HEK293 (cell line): ENCODE results near the gene DNM1L.

Experiments
- CTCF ChIA-PET: fragments of 350-600 bp; formaldehyde crosslinking; extraction: SDS; loops from one replicate; lab custom pipeline; 2021; ENCODE audit warnings: antibody characterized with exemption; lab: Yijun Ruan, JAX
- POLR2A ChIA-PET: fragments of 300-600 bp; formaldehyde crosslinking; extraction: SDS; loops from one replicate; lab custom pipeline; 2020; ENCODE audit warnings: antibody characterized with exemption, inconsistent platforms; lab: Yijun Ruan, JAX
- H3K27ac ChIP-seq: fragments of 200-500 bp; sonication (Bioruptor generic); 2 replicates; pipeline ENCODE4 v1.5.1; 2014; ENCODE audit warnings: low read depth, low read length, control low read depth, inconsistent platforms; ENCODE audit errors: extremely low read depth
- H3K36me3 ChIP-seq, 2 experiments: fragments of 200-500 bp in 1 of 2; sonication (Bioruptor generic) in 1 of 2; 1 replicate in 1 of 2; 2 replicates in 1 of 2; pipeline ENCODE4 v1.5.1; 2014 to 2017; ENCODE audit warnings: inconsistent platforms in 2 of 2, low read length in 2 of 2; ENCODE audit not compliant: control insufficient read depth in 2 of 2, insufficient read depth in 1 of 2
- H3K4me1 ChIP-seq: fragments of 200-500 bp; sonication (Bioruptor generic); 2 replicates; pipeline ENCODE4 v1.5.1; 2014; ENCODE audit warnings: mild to moderate bottlenecking, low read length, inconsistent platforms; ENCODE audit not compliant: control insufficient read depth, insufficient read depth
- H3K4me3 ChIP-seq: 2 replicates; pipeline ENCODE4 v1.5.1; 2011; ENCODE audit warnings: low read depth, mild to moderate bottlenecking, control low read depth, low read length, moderate library complexity
- H3K9me3 ChIP-seq: fragments of 200-500 bp; sonication (Bioruptor generic); 2 replicates; pipeline ENCODE4 v1.5.1; 2014; ENCODE audit warnings: low read depth, low read length, inconsistent platforms; ENCODE audit not compliant: control insufficient read depth, insufficient read depth
- BCL11A ChIP-seq: fragments of 450-650 bp; formaldehyde crosslinking; IDR thresholded peaks from 2 replicates; pipeline ENCODE4 v1.5.1; 2016; ENCODE audit warnings: low read depth, missing biosample characterization, missing genetic modification characterization
- KLF8 ChIP-seq: fragments of 450-650 bp; formaldehyde crosslinking; IDR thresholded peaks from 2 replicates; pipeline ENCODE4 v1.5.1; 2016; ENCODE audit warnings: missing biosample characterization, missing genetic modification characterization
- MYNN ChIP-seq: fragments of 450-650 bp; formaldehyde crosslinking; IDR thresholded peaks from 2 replicates; pipeline ENCODE4 v1.5.1; 2016; ENCODE audit warnings: missing biosample characterization, missing genetic modification characterization, borderline replicate concordance
- SALL2 ChIP-seq: fragments of 450-650 bp; formaldehyde crosslinking; IDR thresholded peaks from 2 replicates; pipeline ENCODE4 v1.5.0; 2017; ENCODE audit warnings: missing biosample characterization, mild to moderate bottlenecking, missing genetic modification characterization, borderline replicate concordance
- SP3 ChIP-seq: fragments of 450-650 bp; formaldehyde crosslinking; IDR thresholded peaks from 2 replicates; pipeline ENCODE4 v1.5.1; 2016; ENCODE audit warnings: missing biosample characterization, missing genetic modification characterization
- ZBTB44 ChIP-seq: fragments of 450-650 bp; IDR thresholded peaks from 2 replicates; pipeline ENCODE4 v1.5.1; 2018; ENCODE audit warnings: missing biosample characterization, mild to moderate bottlenecking, missing genetic modification characterization
- ZNF280D ChIP-seq: fragments of 450-650 bp; formaldehyde crosslinking; IDR thresholded peaks from 2 replicates; pipeline ENCODE4 v1.5.1; 2016; ENCODE audit warnings: missing biosample characterization, missing genetic modification characterization
- ZNF311 ChIP-seq: fragments of 450-650 bp; formaldehyde crosslinking; IDR thresholded peaks from 2 replicates; pipeline ENCODE4 v1.5.1; 2017; ENCODE audit warnings: missing biosample characterization, missing genetic modification characterization, borderline replicate concordance
- ZNF350 ChIP-seq: fragments of 450-650 bp; formaldehyde crosslinking; IDR thresholded peaks from 2 replicates; pipeline ENCODE4 v1.5.0; 2017; ENCODE audit warnings: missing biosample characterization, mild to moderate bottlenecking, missing genetic modification characterization
- ZNF366 ChIP-seq: fragments of 450-650 bp; formaldehyde crosslinking; conservative IDR thresholded peaks from 2 replicates; pipeline ENCODE4 v1.5.1; 2016; ENCODE audit warnings: missing biosample characterization, missing genetic modification characterization
- ZNF423 ChIP-seq: fragments of 450-650 bp; formaldehyde crosslinking; IDR thresholded peaks from 2 replicates; pipeline ENCODE4 v1.5.1; 2016; ENCODE audit warnings: missing biosample characterization, missing genetic modification characterization
- ZNF48 ChIP-seq: fragments of 450-650 bp; formaldehyde crosslinking; IDR thresholded peaks from 2 replicates; pipeline ENCODE4 v1.5.1; 2016; ENCODE audit warnings: missing biosample characterization, missing genetic modification characterization
- ZNF514 ChIP-seq: fragments of 450-650 bp; formaldehyde crosslinking; IDR thresholded peaks from 2 replicates; pipeline ENCODE4 v1.5.1; 2016; ENCODE audit warnings: missing biosample characterization, missing genetic modification characterization
- ZNF558 ChIP-seq: fragments of 450-650 bp; formaldehyde crosslinking; IDR thresholded peaks from 2 replicates; pipeline ENCODE4 v1.5.1; 2016; ENCODE audit warnings: missing biosample characterization, missing genetic modification characterization
- ZNF571 ChIP-seq: fragments of 450-650 bp; formaldehyde crosslinking; IDR thresholded peaks from 2 replicates; pipeline ENCODE4 v1.5.0; 2017; ENCODE audit warnings: missing biosample characterization, missing genetic modification characterization
- ZNF580 ChIP-seq: fragments of 450-650 bp; formaldehyde crosslinking; IDR thresholded peaks from 2 replicates; pipeline ENCODE4 v1.5.1; 2016; ENCODE audit warnings: missing biosample characterization, missing genetic modification characterization
- ZNF624 ChIP-seq: fragments of 450-650 bp; formaldehyde crosslinking; IDR thresholded peaks from 2 replicates; pipeline ENCODE4 v1.5.1; 2017; ENCODE audit warnings: missing biosample characterization, missing genetic modification characterization
- TF ChIP-seq, protein P1 (sequence below): fragments of 450-650 bp; formaldehyde crosslinking; IDR thresholded peaks from 2 replicates; pipeline ENCODE4 v1.5.0; 2017; ENCODE audit warnings: missing biosample characterization, missing genetic modification characterization, borderline replicate concordance

The DNM1L gene

GRCh38 chr12:32662665-32663064, 16.4 kb upstream of the DNM1L start:
- ChIA-PET POLR2A (interaction anchor here (1.0 kb wide), 1 partner anchor 10 kb away, joined by 3 read pairs; no protein-coding TSS in a partner anchor), CTCF (interaction anchor here (1.0 to 1.4 kb wide), 2 partner anchors 9 to 207 kb away, joined by 3 to 6 read pairs; no protein-coding TSS in a partner anchor)
- Histone ChIP-seq H3K27ac (no peak overlapping the region), H3K4me3 (no peak overlapping the region), H3K4me1 (peaks cover 9% of the 10 kb centered on the region), H3K9me3 (no peaks in the 10 kb centered on the region), H3K36me3 (no peaks in the 10 kb centered on the region)
- TF ChIP-seq ZNF366 (no peak), ZNF580 (tag by site-specific recombination) (no peak), ZNF423 (tag by site-specific recombination) (no peak), BCL11A (tag by site-specific recombination) (no peak), KLF8 (tag by site-specific recombination) (no peak), ZNF48 (no peak), MYNN (tag by site-specific recombination) (no peak), ZNF280D (tag by site-specific recombination) (no peak), ZNF624 (tag by site-specific recombination) (no peak), SALL2 (tag by site-specific recombination) (no peak), SP3 (tag by site-specific recombination) (no peak), ZNF571 (tag by site-specific recombination) (no peak), ZNF311 (tag by site-specific recombination) (no peak), ZNF514 (tag by site-specific recombination) (no peak), ZBTB44 (no peak), ZNF558 (tag by site-specific recombination) (no peak)
- TF ChIP-seq, protein P1, sequence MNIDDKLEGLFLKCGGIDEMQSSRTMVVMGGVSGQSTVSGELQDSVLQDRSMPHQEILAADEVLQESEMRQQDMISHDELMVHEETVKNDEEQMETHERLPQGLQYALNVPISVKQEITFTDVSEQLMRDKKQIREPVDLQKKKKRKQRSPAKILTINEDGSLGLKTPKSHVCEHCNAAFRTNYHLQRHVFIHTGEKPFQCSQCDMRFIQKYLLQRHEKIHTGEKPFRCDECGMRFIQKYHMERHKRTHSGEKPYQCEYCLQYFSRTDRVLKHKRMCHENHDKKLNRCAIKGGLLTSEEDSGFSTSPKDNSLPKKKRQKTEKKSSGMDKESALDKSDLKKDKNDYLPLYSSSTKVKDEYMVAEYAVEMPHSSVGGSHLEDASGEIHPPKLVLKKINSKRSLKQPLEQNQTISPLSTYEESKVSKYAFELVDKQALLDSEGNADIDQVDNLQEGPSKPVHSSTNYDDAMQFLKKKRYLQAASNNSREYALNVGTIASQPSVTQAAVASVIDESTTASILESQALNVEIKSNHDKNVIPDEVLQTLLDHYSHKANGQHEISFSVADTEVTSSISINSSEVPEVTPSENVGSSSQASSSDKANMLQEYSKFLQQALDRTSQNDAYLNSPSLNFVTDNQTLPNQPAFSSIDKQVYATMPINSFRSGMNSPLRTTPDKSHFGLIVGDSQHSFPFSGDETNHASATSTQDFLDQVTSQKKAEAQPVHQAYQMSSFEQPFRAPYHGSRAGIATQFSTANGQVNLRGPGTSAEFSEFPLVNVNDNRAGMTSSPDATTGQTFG (tag by site-specific recombination) = no peak

GRCh38 chr12:32666018-32666417, 13.1 kb upstream of the DNM1L start:
- Histone ChIP-seq H3K36me3 (no peaks in the 10 kb centered on the region), H3K27ac (no peak overlapping the region), H3K4me1 (no peaks in the 10 kb centered on the region), H3K9me3 (no peaks in the 10 kb centered on the region), H3K4me3 (no peak overlapping the region)
- ChIA-PET POLR2A (no interaction called here), CTCF (interaction anchor here (0.7 kb wide), 2 partner anchors 53 to 319 kb away, joined by 3 to 4 read pairs; no protein-coding TSS in a partner anchor)
- TF ChIP-seq ZNF350 (no peak), KLF8 (tag by site-specific recombination) (no peak)
